ENCODE results near the gene CDHR2. TPM values are rescaled to one million over a fixed set of nuclear protein-coding genes. Genes with fewer than 3 reads are reported as not detected.

Gene CDHR2
- total and polyA plus RNA-seq, 3 donors from 2014 or later, result 32.0 to 60.5 (median 39.8) TPM

DNA sequence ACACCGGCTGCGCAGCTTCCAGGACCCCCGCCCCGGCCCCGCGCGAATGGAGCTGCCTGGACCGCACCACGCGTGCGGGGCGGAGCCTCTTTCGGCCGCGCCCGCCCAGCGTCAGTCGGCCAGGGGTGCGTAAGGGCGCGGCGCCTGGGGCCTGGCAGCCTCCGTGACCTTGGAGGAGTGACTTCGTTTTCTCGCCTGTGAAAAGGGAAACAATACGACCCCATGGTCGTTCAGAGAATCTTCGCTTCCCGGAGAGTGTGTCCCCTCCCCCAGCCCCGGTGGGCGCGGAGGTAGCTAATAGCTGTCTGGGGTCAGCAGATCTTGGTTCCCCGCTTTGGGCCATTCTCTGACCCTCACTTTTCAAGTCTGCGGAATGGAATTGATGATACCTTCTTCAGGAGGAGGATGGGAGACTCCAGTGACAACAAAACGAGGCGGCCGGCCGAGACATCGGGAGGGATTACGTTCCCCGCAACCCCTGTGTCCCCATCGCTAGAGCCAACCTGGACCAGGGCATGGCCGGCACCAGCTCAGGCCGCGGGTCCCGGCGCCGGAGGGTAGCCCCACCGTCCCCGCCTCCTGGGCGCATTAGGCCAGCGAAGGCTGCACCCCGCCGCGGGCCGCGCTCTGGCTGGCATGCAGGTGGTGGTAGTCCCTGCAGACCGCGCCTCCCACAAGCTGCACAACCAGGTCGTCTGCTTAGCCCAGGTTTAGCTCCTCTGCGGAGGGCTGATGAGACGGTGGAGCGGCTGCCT is 5.5 kb upstream of the CDHR2 start:
- peaks cover 13% of the 10 kb centered on the region for H3K4me1 ChIP-seq
- intact Hi-C loops (cut with DNase I; ENCODE audit: low total_unique reads), result loop anchor here (10.0 kb wide), 1 partner anchor 91 kb away; the partner anchor contains the start of genes EIF4E1B and SNCB
- peak; percentile 72 for DNase-seq

DNA sequence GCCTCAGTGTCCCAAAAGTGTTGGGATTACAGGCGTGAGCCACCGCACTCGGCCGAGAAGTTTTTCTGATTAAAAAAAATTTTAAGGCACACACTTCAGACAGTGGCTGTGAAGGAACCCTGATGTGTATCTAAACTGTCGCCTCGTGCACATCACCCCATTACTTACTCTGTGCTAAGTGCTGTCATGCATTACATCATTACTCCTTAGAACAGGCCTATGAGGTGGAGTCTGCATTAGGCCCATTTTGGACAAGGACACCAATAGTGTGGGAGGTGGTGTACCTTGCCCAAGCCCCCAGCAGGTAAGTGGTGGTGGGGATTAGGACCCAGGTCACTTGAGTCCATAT is 3.8 kb upstream of the CDHR2 start:
- H3K4me3 ChIP-seq, result no peak overlapping the region
- H3K9me3 ChIP-seq, result no peaks in the 10 kb centered on the region
- H3K36me3 ChIP-seq (ENCODE audit: low read depth, missing control alignments), result no peaks in the 10 kb centered on the region
- no peak for TF ChIP-seq POLR2A (IDR thresholded peaks at IDR 0.05)
- TF ChIP-seq, protein P1, sequence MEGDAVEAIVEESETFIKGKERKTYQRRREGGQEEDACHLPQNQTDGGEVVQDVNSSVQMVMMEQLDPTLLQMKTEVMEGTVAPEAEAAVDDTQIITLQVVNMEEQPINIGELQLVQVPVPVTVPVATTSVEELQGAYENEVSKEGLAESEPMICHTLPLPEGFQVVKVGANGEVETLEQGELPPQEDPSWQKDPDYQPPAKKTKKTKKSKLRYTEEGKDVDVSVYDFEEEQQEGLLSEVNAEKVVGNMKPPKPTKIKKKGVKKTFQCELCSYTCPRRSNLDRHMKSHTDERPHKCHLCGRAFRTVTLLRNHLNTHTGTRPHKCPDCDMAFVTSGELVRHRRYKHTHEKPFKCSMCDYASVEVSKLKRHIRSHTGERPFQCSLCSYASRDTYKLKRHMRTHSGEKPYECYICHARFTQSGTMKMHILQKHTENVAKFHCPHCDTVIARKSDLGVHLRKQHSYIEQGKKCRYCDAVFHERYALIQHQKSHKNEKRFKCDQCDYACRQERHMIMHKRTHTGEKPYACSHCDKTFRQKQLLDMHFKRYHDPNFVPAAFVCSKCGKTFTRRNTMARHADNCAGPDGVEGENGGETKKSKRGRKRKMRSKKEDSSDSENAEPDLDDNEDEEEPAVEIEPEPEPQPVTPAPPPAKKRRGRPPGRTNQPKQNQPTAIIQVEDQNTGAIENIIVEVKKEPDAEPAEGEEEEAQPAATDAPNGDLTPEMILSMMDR (IDR thresholded peaks at IDR 0.05), result no peak
- H3K4me1 ChIP-seq, result peaks cover 13% of the 10 kb centered on the region
- H3K27ac ChIP-seq, result no peak overlapping the region
- intact Hi-C loops (cut with DNase I; ENCODE audit: low total_unique reads), result loop anchor here (10.0 kb wide), 1 partner anchor 89 kb away; the partner anchor contains the start of genes EIF4E1B and SNCB
- DNase-seq, result no peak
- H3K27me3 ChIP-seq, result no peaks in the 10 kb centered on the region
- WGBS, 2 donors, result 79% methylated on average over 5 to 6 of the region's 6 CpGs

More for the DNA sequence above, 5.5 kb upstream of the CDHR2 start:
- H3K9me3 ChIP-seq, result no peaks in the 10 kb centered on the region
- H3K27me3 ChIP-seq, result no peaks in the 10 kb centered on the region
- no peaks in the 10 kb centered on the region for H3K36me3 ChIP-seq (ENCODE audit: low read depth, missing control alignments)
- 0% methylated on average over 3 to 61 of the region's 63 CpGs for WGBS, 2 donors
- TF ChIP-seq, protein P1 (IDR thresholded peaks at IDR 0.05), result no peak
- TF ChIP-seq POLR2A (IDR thresholded peaks at IDR 0.05), result no peak
- peak overlapping the region; percentile 58 to 71 for H3K27ac ChIP-seq
- H3K4me3 ChIP-seq, result peak overlapping the region; percentile 59 to 73

DNA sequence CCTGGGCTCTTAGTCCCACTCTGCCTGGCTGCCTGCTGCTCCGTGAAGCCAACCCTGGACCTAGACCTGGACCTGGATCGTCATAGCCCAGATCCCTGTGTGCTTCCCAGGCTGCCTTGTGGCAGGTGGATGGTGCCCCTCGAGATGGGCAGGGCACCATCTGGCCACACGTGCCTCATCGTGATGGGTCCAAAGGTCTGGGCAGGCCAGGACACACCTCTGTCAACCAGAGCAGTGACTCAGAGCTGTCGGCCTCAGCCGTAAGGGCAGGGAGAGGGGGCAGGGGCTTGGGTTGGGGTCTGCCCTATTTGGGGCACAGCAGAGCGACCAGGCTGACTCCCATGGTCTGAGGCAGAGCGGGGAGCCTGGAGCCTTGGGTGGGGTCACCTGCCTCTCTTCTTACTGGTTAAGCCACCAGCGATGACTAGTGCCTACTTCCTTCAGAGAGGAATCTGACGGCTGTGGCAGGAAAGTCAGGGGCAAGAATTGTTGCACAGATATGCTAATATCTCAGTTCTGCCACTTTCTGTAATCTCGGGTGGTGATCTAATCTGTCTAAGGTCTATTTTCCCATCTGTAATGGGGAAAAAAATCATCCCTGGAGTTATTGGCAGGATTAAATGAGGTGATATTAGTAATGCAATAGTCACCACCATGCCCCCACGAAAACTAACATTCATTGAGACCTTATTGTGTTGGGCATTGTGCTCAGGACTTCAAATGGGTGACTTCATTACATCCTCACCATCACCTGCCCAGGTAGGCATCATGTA is 3.2 kb upstream of the CDHR2 start:
- DNase-seq, result no peak
- Histone ChIP-seq H3K4me1 (peaks cover 13% of the 10 kb centered on the region), H3K27me3 (no peaks in the 10 kb centered on the region), H3K27ac (no peak overlapping the region), H3K4me3 (no peak overlapping the region), H3K9me3 (no peaks in the 10 kb centered on the region), H3K36me3 (ENCODE audit: low read depth, missing control alignments) (no peaks in the 10 kb centered on the region)
- intact Hi-C loops (cut with DNase I; ENCODE audit: low total_unique reads), result loop anchor here (10.0 kb wide), 1 partner anchor 89 kb away; the partner anchor contains the start of genes EIF4E1B and SNCB
- 83 to 98% methylated on average over 7 to 13 of the region's 13 CpGs for WGBS, 2 donors
- TF ChIP-seq, protein P1 (IDR thresholded peaks at IDR 0.05), result no peak
- TF ChIP-seq POLR2A (IDR thresholded peaks at IDR 0.05), result no peak

DNA sequence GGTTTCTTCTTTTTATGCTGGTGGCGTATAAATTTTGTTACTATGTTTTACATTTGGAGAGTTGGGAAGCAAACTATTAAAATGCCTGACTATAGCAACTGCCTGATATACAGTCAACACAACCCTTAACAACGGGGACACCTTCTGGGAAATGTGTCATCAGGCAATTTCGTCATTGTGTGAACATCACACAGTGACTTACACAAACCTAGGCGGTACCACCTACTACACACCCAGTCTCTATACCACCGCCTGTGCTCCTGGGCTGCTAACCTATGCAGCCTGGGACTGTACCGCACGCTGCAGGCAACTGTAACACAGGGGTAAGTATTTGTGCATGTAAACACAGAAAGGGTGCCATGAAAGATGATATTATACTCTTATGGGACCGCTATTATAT is 1.3 kb upstream of the CDHR2 start:
- Histone ChIP-seq H3K27ac (no peak overlapping the region), H3K9me3 (no peaks in the 10 kb centered on the region), H3K27me3 (no peaks in the 10 kb centered on the region), H3K4me3 (no peak overlapping the region), H3K4me1 (peaks cover 5% of the 10 kb centered on the region), H3K36me3 (ENCODE audit: low read depth, missing control alignments) (no peaks in the 10 kb centered on the region)
- WGBS, 2 donors, result 81 to 86% methylated on average over 8 of the region's 8 CpGs
- intact Hi-C loops (cut with DNase I; ENCODE audit: low total_unique reads), result loop anchor here (10.0 kb wide), 1 partner anchor 87 kb away; the partner anchor contains the start of genes EIF4E1B and SNCB
- no peak for DNase-seq
- TF ChIP-seq, protein P1 (IDR thresholded peaks at IDR 0.05), result no peak
- TF ChIP-seq POLR2A (IDR thresholded peaks at IDR 0.05), result no peak

Data from testis (tissue), 3 donors.